GM21447 (cell line): ENCODE results near the gene TEAD3.

Experiments
- ATAC-seq: cut with Tn5 transposase; IDR thresholded peaks from one replicate; pipeline ENCODE4 v1.9.1; 2021; ENCODE audit not compliant: unreplicated experiment

Gene TEAD3

GRCh38 chr6:35477028-35477427 is 19.9 kb downstream of the TEAD3 start:
- ATAC-seq = no peak

GRCh38 chr6:35476004-35476403 is 20.9 kb downstream of the TEAD3 start:
- ATAC-seq = no peak

GRCh38 chr6:35475573-35475972 is 21.3 kb downstream of the TEAD3 start:
- no peak for ATAC-seq

- ATAC-seq = no peak
Measured at GRCh38 chr6:35474942-35475570, 21.8 kb downstream of the TEAD3 start.

- no peak for ATAC-seq
Measured at GRCh38 chr6:35474131-35474941, 22.5 kb downstream of the TEAD3 start.

GRCh38 chr6:35473850-35474130 is 23.1 kb downstream of the TEAD3 start:
- ATAC-seq = no peak

GRCh38 chr6:35473075-35473849 is 23.6 kb downstream of the TEAD3 start:
- ATAC-seq = no peak

GRCh38 chr6:35471836-35472345 is 25.0 kb downstream of the TEAD3 start:
- ATAC-seq = no peak

GRCh38 chr6:35470663-35471120 is 26.2 kb downstream of the TEAD3 start:
- no peak for ATAC-seq

- ATAC-seq = no peak
Measured at GRCh38 chr6:35469751-35470662, 26.9 kb downstream of the TEAD3 start.

- ATAC-seq = no peak
Measured at GRCh38 chr6:35468980-35469750, 27.7 kb downstream of the TEAD3 start.

- ATAC-seq = peak; percentile 59
Measured at GRCh38 chr6:35468181-35468979, 28.5 kb downstream of the TEAD3 start, which contains the start of gene RPL10A. TSS of gene RPL10A (plus strand) at chr6:35468401. CDS start at chr6:35468435, 34 bp downstream.

- no peak for ATAC-seq
Measured at GRCh38 chr6:35465646-35466045, 31.2 kb downstream of the TEAD3 start.

GRCh38 chr6:35463292-35463691 is 33.6 kb downstream of the TEAD3 start:
- no peak for ATAC-seq

GRCh38 chr6:35461270-35461669 is 35.6 kb downstream of the TEAD3 start:
- no peak for ATAC-seq

GRCh38 chr6:35457907-35458306 is 39.0 kb downstream of the TEAD3 start:
- ATAC-seq = no peak

GRCh38 chr6:35454391-35455110 is 42.3 kb downstream of the TEAD3 start:
- ATAC-seq = no peak

GRCh38 chr6:35453236-35453635 is 43.6 kb downstream of the TEAD3 start:
- no peak for ATAC-seq
